ENCODE data around the gene THSD4. TPM values are rescaled to one million over a fixed set of nuclear protein-coding genes. Genes with fewer than 3 reads are reported as not detected.

Gene THSD4
- total RNA-seq, 1 experiment from 2014 or later, result 29.3 TPM

DNA sequence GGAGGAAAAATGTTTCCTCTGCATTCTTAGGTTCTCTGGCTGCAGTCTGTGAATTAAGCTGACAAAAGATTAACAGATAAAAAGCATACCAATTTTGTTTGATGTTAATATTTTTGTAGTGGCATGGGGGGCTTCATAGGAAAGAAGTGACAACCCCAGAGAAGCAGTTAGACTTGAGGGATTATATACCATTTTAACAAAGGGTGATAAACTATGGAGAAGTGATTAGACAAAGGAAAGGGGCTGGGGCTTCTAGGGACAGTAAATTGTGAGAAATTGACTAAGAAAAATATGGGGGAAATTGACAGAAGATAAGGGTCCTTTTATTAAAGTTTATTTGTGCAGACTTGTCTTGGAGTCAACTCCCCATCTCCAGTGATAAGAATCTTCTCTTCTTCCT is 639.4 kb downstream of the THSD4 start:
- no peak overlapping the region for H3K4me3 ChIP-seq
- no peaks in the 10 kb centered on the region for H4K20me1 ChIP-seq (ENCODE audit: insufficient read depth)
- no peak overlapping the region for H3K27ac ChIP-seq
- no TSS peak for BruUV-seq (replicated peaks)
- H3K9me3 ChIP-seq (ENCODE audit: insufficient read depth, low read depth), result no peaks in the 10 kb centered on the region; the same call in none of the 2 replicates
- POLR2A ChIA-PET (ENCODE audit: unreplicated experiment), result no interaction called here
- TF ChIP-seq, protein P1, sequence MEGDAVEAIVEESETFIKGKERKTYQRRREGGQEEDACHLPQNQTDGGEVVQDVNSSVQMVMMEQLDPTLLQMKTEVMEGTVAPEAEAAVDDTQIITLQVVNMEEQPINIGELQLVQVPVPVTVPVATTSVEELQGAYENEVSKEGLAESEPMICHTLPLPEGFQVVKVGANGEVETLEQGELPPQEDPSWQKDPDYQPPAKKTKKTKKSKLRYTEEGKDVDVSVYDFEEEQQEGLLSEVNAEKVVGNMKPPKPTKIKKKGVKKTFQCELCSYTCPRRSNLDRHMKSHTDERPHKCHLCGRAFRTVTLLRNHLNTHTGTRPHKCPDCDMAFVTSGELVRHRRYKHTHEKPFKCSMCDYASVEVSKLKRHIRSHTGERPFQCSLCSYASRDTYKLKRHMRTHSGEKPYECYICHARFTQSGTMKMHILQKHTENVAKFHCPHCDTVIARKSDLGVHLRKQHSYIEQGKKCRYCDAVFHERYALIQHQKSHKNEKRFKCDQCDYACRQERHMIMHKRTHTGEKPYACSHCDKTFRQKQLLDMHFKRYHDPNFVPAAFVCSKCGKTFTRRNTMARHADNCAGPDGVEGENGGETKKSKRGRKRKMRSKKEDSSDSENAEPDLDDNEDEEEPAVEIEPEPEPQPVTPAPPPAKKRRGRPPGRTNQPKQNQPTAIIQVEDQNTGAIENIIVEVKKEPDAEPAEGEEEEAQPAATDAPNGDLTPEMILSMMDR (conservative IDR thresholded peaks at IDR 0.05), result no peak
- no peak for TF ChIP-seq EZH2 (IDR thresholded peaks at IDR 0.05; ENCODE audit: low read depth)
- H3F3A ChIP-seq (ENCODE audit: insufficient read depth, low read depth), result 0 out of 2 replicates have a peak, but pooled peaks cover 3% of the 10 kb centered on the region
- intact Hi-C loops (cut with micrococcal nuclease; ENCODE audit: unreplicated experiment), result no loop called here
- H3K79me2 ChIP-seq (ENCODE audit: low read depth), result no peaks in the 10 kb centered on the region
- peaks cover 12% of the 10 kb centered on the region; the same call in 1 of the 2 replicates for H3K36me3 ChIP-seq (ENCODE audit: low read depth)
- no peaks in the 10 kb centered on the region for H3K27me3 ChIP-seq (ENCODE audit: insufficient read depth, low read depth)
- peaks cover 13% of the 10 kb centered on the region for H3K4me1 ChIP-seq (replicated peaks; ENCODE audit: insufficient read depth)
- H2AFZ ChIP-seq, result no peak overlapping the region
- no peak for DNase-seq
- CTCF ChIA-PET, result no interaction called here
- H3K4me2 ChIP-seq, result no peak overlapping the region
- no peaks in the 10 kb centered on the region for H3K9me2 ChIP-seq (ENCODE audit: insufficient read depth)

DNA sequence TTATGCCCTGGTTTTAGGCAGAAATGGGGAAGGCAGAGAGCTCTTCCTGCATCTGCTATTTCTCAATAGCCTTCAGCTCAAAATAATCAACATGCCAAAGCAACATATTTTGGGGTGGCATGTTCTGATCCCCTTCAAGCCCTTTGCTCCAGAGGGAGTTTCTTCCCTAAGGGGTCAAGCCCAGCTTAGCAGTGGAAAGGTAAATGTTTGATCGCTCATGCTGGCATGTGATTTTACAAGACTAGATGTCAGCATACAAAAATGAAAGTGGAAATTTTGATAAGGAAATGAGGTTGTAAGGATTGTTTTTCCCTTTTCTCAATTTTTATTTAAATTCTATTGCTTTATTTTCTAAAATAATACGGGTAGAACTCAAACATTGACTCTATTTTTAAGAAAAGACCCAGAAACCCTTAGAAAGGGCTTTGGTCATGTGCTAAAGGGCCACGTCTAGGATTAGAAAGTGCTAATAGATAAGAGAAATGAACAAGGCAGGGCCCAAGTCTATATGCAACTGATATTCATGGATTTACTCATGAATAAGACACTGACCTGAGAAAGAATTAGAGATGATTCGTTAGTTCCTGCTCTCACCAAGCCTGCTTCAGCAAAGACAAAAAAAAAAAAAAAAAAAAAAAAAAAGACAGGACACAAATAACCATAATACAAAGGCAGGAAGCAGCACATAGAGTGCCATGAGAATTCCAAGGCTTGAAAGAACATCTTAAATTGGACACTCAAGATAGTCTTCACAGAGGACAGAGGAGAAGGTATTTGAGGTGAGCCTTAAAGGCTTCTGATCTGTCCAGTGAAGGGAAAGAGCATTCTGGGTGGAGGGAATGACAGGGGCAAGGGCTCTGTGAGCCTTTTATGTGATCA is 640.1 kb downstream of the THSD4 start:
- intact Hi-C loops (cut with micrococcal nuclease; ENCODE audit: unreplicated experiment), result no loop called here
- no TSS peak for BruUV-seq (replicated peaks)
- Histone ChIP-seq H3K36me3 (ENCODE audit: low read depth) (peaks cover 17% of the 10 kb centered on the region), H3K9me3 (ENCODE audit: insufficient read depth, low read depth) (peaks cover 4% of the 10 kb centered on the region), H4K20me1 (ENCODE audit: insufficient read depth) (no peaks in the 10 kb centered on the region), H3K4me1 (replicated peaks; ENCODE audit: insufficient read depth) (peaks cover 13% of the 10 kb centered on the region), H3K9me2 (ENCODE audit: insufficient read depth) (no peaks in the 10 kb centered on the region), H3K27ac (no peak overlapping the region), H2AFZ (no peak overlapping the region), H3K4me3 (no peak overlapping the region), H3F3A (ENCODE audit: insufficient read depth, low read depth) (0 out of 2 replicates have a peak, but pooled peaks cover 8% of the 10 kb centered on the region), H3K27me3 (ENCODE audit: insufficient read depth, low read depth) (no peaks in the 10 kb centered on the region), H3K4me2 (no peak overlapping the region), H3K79me2 (ENCODE audit: low read depth) (no peaks in the 10 kb centered on the region)
- no peak for DNase-seq
- TF ChIP-seq EZH2 (IDR thresholded peaks at IDR 0.05; ENCODE audit: low read depth), result no peak
- TF ChIP-seq, protein P1 (conservative IDR thresholded peaks at IDR 0.05), result no peak
- POLR2A ChIA-PET (ENCODE audit: unreplicated experiment), result no interaction called here
- CTCF ChIA-PET, result no interaction called here

DNA sequence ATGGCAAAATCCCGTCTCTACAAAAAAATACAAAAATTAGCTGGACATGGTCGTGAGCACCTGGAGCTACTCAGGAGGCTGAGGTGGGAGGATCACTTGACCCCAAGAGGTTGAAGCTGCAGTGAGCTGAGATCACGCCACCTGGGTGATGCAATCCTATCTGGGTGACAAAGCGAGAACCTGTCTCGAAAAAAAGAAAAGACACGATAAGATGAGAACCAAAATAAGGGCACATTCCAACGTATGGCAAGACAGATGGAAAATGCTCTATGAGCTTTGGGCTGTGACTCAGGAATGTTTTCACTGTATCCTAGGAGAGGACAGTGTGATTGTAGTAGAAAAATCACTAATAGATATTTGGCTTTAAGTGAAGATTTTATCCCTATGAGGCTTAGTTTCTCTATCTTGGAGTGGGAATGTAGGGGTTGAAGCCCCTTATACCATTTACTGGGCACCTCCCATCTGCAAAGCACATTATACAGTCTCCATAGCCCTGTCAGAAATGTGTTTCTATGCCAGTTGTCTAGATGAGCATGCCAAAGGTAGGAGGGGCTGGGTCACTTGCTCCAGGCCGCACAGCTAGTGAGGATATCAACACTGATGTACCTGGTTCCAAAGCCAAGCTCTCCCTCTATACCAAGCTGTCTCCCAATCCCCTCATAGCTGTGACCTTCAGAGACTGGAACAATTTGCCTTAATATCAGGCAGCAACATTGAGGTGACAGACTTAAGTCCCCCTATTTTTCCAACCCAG is 641.5 kb downstream of the THSD4 start:
- Histone ChIP-seq H3K27ac (no peak overlapping the region), H3F3A (ENCODE audit: insufficient read depth, low read depth) (peaks cover 21% of the 10 kb centered on the region), H2AFZ (no peak overlapping the region), H3K4me3 (no peak overlapping the region), H4K20me1 (ENCODE audit: insufficient read depth) (no peaks in the 10 kb centered on the region), H3K9me3 (ENCODE audit: insufficient read depth, low read depth) (peaks cover 9% of the 10 kb centered on the region; the same call in 1 of the 2 replicates), H3K79me2 (ENCODE audit: low read depth) (no peaks in the 10 kb centered on the region), H3K4me2 (no peak overlapping the region), H3K4me1 (replicated peaks; ENCODE audit: insufficient read depth) (peaks cover 22% of the 10 kb centered on the region), H3K9me2 (ENCODE audit: insufficient read depth) (no peaks in the 10 kb centered on the region), H3K36me3 (ENCODE audit: low read depth) (peaks cover 21% of the 10 kb centered on the region), H3K27me3 (ENCODE audit: insufficient read depth, low read depth) (no peaks in the 10 kb centered on the region)
- no peak for TF ChIP-seq EZH2 (IDR thresholded peaks at IDR 0.05; ENCODE audit: low read depth)
- TF ChIP-seq, protein P1 (conservative IDR thresholded peaks at IDR 0.05), result no peak
- intact Hi-C loops (cut with micrococcal nuclease; ENCODE audit: unreplicated experiment), result no loop called here
- POLR2A ChIA-PET (ENCODE audit: unreplicated experiment), result interaction anchor here (0.7 kb wide), 1 partner anchor 49 kb away, joined by 4 read pairs; no protein-coding TSS in a partner anchor
- CTCF ChIA-PET, result no interaction called here
- DNase-seq, result no peak
- no TSS peak for BruUV-seq (replicated peaks)
